Measurements from ENCODE around the gene PRR14. TPM values are rescaled to one million over a fixed set of nuclear protein-coding genes. Genes with fewer than 3 reads are reported as not detected.
"Not testable (repeated sequence)": the region's sequence is repeated elsewhere in the genome, so short reads cannot be mapped to it uniquely, and the experiment has no call there.

PRR14 gene
- polyA plus RNA-seq, 1 experiment: 5.2 TPM

DNA sequence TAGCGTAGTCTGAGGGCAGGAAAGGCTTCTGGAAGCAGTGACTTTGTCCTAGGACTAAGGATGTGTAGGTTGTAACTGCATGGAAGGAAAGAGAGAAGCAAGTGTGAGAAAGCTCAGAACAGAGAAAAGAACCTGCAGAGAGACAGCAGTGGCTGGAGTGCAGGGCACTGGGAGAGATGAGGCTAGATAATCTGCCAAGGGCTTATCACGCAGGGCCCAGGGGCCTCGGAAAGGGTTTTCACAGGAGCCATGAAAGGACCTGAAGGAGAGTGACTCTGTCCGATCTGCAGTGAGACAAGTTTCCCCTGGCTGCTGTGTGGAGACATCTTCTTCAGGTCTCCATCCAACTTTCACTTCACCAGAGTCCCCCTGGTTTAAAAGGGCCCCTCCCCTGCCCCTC lies 41.1 kb downstream of the PRR14 start:
- H3K36me3 ChIP-seq (ENCODE audit: control insufficient read depth, insufficient read depth, low read length): no peaks in the 10 kb centered on the region
- H3K27me3 ChIP-seq (ENCODE audit: control insufficient read depth, insufficient read depth, low read length): no peaks in the 10 kb centered on the region; the same call in 1 of the 2 replicates
- TF ChIP-seq, protein P1, sequence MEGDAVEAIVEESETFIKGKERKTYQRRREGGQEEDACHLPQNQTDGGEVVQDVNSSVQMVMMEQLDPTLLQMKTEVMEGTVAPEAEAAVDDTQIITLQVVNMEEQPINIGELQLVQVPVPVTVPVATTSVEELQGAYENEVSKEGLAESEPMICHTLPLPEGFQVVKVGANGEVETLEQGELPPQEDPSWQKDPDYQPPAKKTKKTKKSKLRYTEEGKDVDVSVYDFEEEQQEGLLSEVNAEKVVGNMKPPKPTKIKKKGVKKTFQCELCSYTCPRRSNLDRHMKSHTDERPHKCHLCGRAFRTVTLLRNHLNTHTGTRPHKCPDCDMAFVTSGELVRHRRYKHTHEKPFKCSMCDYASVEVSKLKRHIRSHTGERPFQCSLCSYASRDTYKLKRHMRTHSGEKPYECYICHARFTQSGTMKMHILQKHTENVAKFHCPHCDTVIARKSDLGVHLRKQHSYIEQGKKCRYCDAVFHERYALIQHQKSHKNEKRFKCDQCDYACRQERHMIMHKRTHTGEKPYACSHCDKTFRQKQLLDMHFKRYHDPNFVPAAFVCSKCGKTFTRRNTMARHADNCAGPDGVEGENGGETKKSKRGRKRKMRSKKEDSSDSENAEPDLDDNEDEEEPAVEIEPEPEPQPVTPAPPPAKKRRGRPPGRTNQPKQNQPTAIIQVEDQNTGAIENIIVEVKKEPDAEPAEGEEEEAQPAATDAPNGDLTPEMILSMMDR (IDR thresholded peaks at IDR 0.05; ENCODE audit: insufficient read depth, low read depth, low read length): no peak
- DNase-seq (ENCODE audit: low read depth): no peak
- ChIA-PET POLR2A (interaction anchor here (0.6 kb wide), 1 partner anchor 32 kb away, joined by 4 read pairs; no protein-coding TSS in a partner anchor), CTCF (interaction anchor here (0.9 to 6.2 kb wide), 6 partner anchors 7 to 243 kb away, joined by 3 to 43 read pairs (median 7); partner anchors contain the start of gene FBRS)
- H3K4me3 ChIP-seq (ENCODE audit: low read depth, low read length): no peak overlapping the region

DNA sequence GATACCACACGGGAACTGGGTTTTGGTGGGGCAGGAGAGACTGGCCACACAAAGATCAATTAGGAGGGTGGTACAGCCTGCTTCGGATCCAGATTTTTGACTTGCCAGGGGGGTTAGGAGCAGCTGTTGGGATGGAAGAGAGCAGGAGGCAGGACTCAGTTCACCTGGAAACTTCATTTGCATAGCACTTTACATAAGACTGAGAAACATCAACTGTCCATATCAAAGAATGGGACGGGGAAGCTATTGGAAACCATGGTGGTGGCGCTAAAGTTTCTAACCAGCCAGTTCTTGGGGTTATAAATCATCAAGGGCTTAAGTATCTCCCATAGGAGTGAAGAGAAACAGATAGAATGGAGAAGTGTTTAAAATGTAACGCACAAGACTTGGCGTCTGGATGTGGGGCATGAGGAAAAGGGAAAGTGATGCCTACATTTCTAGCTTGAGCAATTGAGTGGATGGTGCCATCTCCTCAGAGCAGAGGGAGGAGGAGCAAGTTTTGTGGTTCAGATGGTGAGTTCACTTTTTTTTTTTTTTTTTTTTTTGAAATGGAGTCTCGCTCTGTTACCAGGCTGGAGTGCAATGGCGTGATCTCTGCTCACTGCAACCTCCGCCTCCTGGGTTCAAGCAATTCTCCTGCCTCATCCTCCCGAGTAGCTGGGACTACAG lies 41.8 kb downstream of the PRR14 start:
- Histone ChIP-seq H3K4me3 (ENCODE audit: low read depth, low read length) (no peak overlapping the region), H3K36me3 (ENCODE audit: control insufficient read depth, insufficient read depth, low read length) (no peaks in the 10 kb centered on the region), H3K27me3 (ENCODE audit: control insufficient read depth, insufficient read depth, low read length) (no peaks in the 10 kb centered on the region; the same call in 1 of the 2 replicates)
- ChIA-PET POLR2A (interaction anchor here (0.6 kb wide), 1 partner anchor 33 kb away, joined by 4 read pairs; no protein-coding TSS in a partner anchor), CTCF (interaction anchor here (0.9 to 6.2 kb wide), 7 partner anchors 8 to 244 kb away, joined by 3 to 43 read pairs (median 8); partner anchors contain the start of gene FBRS)
- DNase-seq (ENCODE audit: low read depth): no peak
- TF ChIP-seq, protein P1 (IDR thresholded peaks at IDR 0.05; ENCODE audit: insufficient read depth, low read depth, low read length): no peak

DNA sequence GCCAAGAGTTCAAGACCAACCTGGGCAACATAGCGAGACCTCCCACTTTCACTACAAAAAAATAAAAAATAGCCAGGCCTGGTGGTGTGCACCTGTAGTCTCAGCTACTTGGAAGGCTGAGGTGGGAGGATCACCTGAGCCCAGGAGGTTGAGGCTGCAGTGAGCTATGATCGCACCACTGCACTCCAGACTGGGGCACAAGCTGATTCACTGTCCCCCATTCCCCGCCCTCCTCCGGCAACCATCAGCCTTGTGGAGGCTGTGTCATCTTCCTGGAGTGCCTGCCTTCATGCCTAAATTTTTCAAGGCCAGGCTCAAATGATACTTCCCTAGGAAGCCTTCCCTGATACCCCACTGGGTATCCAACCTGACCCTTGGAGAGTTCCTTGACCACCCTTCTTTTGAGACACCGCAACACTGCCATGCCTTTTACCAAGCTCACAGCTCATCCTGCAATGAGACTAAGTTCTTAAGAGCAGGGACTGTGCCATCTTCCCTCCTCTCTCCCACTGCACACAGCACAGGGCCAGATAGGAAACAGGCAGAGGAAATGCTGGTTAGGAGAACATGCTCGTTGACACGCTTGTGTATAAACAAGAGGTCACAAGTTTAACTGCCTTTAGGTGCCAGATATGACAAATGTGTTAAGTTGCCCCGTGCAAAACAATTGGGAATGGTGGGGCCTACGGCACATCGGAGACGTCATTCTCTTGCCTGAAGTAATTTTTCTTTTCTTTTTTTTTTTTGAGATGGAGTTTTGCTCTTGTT lies 44.4 kb downstream of the PRR14 start:
- ChIA-PET POLR2A (no interaction called here), CTCF (interaction anchor here (1.4 to 6.2 kb wide), 8 partner anchors 11 to 246 kb away, joined by 5 to 43 read pairs (median 10); partner anchors contain the start of gene FBRS)
- Histone ChIP-seq H3K4me3 (ENCODE audit: low read depth, low read length) (no peak overlapping the region), H3K27me3 (ENCODE audit: control insufficient read depth, insufficient read depth, low read length) (no peaks in the 10 kb centered on the region; the same call in 1 of the 2 replicates), H3K36me3 (ENCODE audit: control insufficient read depth, insufficient read depth, low read length) (no peaks in the 10 kb centered on the region)
- TF ChIP-seq, protein P1 (IDR thresholded peaks at IDR 0.05; ENCODE audit: insufficient read depth, low read depth, low read length): no peak
- DNase-seq (ENCODE audit: low read depth): no peak

DNA sequence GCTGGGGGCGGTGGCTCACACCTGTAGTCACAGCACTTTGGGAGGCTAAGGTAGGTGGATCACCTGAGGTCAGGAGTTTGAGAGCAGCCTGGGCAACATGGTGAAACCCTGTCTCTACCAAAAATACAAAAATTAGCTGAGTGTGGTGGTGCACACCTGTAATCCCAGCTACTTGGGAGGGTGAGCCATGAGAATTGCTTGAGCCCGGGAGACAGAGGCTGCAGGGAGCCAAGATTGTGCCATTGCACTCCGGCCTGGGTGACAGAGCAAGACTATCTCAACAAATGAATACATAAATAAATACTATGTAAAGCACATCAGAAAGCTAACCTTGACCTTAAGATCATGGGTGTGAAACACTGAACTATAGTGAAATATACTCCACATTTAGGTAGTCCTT lies 45.9 kb downstream of the PRR14 start:
- DNase-seq (ENCODE audit: low read depth): not testable (repeated sequence)

DNA sequence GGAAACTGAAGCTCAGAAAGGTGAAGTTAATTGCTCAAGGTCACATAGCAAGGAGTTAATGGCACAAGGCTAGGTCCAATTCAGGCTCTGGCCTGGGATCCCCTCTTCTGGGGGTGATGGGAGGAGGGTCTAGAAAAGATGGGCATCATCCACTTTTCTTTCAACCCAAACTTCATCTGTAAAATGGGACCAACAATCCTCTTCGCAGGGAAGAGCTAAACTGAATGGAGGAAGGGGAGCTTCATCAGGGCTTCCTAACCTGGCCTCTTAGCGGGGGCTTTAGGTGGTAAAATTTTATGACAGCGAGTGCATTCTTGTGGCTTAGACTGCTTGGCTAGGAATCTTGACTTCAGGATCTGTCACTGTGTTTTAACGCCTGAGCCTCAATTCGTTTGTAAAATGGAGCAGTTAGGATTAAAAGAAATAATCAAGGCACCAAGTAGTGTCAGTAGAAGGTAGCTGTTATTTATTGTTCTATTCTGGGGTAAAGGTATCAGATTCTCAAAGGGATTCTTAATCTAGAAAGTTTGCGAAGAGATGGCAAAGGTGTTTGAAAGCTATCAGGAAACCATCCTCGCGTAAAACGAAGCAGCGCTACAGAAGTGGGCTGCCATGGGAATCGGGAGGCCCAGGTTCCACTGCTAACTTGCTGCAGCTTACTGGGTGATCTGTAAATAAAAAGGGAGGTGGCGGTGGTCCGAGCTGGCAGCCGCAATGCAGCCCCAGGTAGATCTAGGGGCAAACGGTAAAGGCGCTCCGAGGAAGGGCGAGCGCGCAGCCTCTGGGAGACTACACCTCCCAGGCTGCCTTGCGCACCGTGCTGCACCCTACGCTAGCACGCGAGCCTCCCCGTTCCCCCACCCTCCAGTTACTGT lies 46.7 kb downstream of the PRR14 start:
- peaks cover 10% of the 10 kb centered on the region for H3K36me3 ChIP-seq (ENCODE audit: control insufficient read depth, insufficient read depth, low read length)
- CTCF ChIA-PET: interaction anchor here (0.9 to 6.2 kb wide), 3 partner anchors 14 to 288 kb away, joined by 3 to 43 read pairs (median 3); partner anchors contain the start of gene FBRS
- DNase-seq (ENCODE audit: low read depth): no peak

More for the DNA sequence above, 45.9 kb downstream of the PRR14 start:
- H3K4me3 ChIP-seq (ENCODE audit: low read depth, low read length); H3K27me3 ChIP-seq (ENCODE audit: control insufficient read depth, insufficient read depth, low read length); H3K36me3 ChIP-seq (ENCODE audit: control insufficient read depth, insufficient read depth, low read length): not testable (repeated sequence)
- POLR2A ChIA-PET: interaction anchor here (0.6 kb wide), 1 partner anchor 24 kb away, joined by 5 read pairs; no protein-coding TSS in a partner anchor
- CTCF ChIA-PET: interaction anchor here (1.1 to 6.2 kb wide), 2 partner anchors 36 to 148 kb away, joined by 4 to 43 read pairs; partner anchors contain the start of gene FBRS

More for the DNA sequence above, 46.7 kb downstream of the PRR14 start:
- Histone ChIP-seq H3K27me3 (ENCODE audit: control insufficient read depth, insufficient read depth, low read length) (no peaks in the 10 kb centered on the region), H3K4me3 (ENCODE audit: low read depth, low read length) (peak overlapping the region; percentile 91)
- POLR2A ChIA-PET: interaction anchor here (0.6 kb wide), 1 partner anchor 25 kb away, joined by 5 read pairs; no protein-coding TSS in a partner anchor
- TF ChIP-seq, protein P1 (IDR thresholded peaks at IDR 0.05; ENCODE audit: insufficient read depth, low read depth, low read length): no peak
